VCaP (cell line): ENCODE results near the gene OPRD1.
"Not testable (repeated sequence)": the region's sequence is repeated elsewhere in the genome, so short reads cannot be mapped to it uniquely, and the experiment has no call there.

Experiments
- H3K27ac ChIP-seq: fragments of 450-650 bp; 2 replicates; pipeline ENCODE4 v1.5.1; 2017
- TF ChIP-seq, protein P1 (sequence below): fragments of 450-650 bp; conservative IDR thresholded peaks from 2 replicates; pipeline ENCODE4 v1.5.1; 2017; ENCODE audit warnings: mild to moderate bottlenecking, moderate library complexity

Gene OPRD1

GRCh38 chr1:28864695-28865094, 52.7 kb downstream of the OPRD1 start:
- TF ChIP-seq, protein P1, sequence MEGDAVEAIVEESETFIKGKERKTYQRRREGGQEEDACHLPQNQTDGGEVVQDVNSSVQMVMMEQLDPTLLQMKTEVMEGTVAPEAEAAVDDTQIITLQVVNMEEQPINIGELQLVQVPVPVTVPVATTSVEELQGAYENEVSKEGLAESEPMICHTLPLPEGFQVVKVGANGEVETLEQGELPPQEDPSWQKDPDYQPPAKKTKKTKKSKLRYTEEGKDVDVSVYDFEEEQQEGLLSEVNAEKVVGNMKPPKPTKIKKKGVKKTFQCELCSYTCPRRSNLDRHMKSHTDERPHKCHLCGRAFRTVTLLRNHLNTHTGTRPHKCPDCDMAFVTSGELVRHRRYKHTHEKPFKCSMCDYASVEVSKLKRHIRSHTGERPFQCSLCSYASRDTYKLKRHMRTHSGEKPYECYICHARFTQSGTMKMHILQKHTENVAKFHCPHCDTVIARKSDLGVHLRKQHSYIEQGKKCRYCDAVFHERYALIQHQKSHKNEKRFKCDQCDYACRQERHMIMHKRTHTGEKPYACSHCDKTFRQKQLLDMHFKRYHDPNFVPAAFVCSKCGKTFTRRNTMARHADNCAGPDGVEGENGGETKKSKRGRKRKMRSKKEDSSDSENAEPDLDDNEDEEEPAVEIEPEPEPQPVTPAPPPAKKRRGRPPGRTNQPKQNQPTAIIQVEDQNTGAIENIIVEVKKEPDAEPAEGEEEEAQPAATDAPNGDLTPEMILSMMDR, result no peak
- no peak overlapping the region for H3K27ac ChIP-seq

DNA sequence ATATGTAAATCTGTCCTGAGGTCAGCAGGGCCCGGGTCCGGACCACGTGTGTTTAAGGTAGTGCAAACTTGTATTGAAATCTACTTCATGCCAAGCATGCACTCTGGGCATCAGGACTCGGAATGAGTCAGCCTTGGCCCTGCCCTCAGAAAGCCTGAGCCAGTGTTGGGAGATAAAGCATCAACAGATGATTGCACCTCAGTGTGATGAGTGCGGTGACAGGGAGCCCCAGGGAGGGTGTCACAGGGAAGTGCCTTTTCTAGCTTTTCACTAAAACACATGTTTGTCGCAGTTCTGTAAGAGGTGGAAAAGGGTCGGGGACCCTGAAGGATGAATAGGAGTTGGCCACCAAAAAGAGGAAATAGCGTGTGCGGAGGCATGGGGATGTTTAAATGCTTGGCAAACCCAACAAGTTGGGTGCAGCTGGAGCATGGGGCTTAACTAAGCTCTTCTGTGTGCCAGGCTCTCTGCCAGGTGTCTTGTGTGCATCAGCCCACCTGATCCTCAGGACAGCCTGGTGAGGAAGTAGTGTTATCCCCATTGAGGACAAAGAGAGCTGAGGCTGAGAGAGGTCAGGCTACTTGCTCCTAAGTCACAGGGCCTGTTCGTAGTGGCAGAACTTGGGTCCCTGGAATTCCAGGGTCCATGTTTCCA, 54.2 kb downstream of the OPRD1 start:
- no peak overlapping the region for H3K27ac ChIP-seq
- TF ChIP-seq, protein P1, result no peak

DNA sequence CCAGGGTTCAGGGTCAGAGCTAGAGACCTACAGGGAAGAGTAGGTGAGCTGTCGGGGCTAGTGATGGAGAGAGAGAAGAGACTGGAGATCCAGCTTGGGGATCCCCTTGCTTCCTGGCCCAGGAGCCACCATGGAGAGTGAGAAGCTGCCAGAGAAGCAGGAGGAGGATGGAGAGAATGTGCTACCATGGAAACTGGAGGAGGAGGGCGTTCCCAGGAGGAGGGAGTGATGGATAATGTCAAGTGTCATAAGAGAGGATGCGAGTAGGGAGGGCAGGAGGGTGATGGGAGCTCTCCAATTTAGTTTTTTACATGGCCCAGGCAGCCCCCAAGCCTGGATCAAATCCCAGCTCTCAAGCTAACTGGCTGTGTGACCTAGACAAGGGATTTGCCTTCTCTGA, 55.9 kb downstream of the OPRD1 start:
- H3K27ac ChIP-seq, result no peak overlapping the region
- TF ChIP-seq, protein P1, result no peak

DNA sequence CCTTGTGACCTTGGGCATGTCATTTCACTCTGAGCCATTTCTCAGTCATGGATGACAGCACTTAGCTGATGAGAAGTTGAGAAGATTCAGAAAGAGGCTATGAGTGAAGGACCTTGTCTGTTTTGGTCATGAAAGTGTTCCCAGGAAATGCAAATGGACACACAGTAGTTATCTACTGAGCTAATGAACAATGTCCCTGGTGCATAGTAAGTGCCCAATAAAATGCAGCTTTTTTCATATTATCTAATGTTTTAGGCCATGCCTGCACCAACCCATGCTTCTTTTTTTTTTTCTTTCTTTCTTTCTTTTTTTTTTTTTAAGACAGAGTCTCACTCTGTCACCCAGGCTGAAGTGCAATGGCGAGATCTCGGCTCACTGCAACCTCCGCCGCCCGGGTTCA, 58.0 kb downstream of the OPRD1 start:
- H3K27ac ChIP-seq, result no peak overlapping the region
- TF ChIP-seq, protein P1, result no peak

DNA sequence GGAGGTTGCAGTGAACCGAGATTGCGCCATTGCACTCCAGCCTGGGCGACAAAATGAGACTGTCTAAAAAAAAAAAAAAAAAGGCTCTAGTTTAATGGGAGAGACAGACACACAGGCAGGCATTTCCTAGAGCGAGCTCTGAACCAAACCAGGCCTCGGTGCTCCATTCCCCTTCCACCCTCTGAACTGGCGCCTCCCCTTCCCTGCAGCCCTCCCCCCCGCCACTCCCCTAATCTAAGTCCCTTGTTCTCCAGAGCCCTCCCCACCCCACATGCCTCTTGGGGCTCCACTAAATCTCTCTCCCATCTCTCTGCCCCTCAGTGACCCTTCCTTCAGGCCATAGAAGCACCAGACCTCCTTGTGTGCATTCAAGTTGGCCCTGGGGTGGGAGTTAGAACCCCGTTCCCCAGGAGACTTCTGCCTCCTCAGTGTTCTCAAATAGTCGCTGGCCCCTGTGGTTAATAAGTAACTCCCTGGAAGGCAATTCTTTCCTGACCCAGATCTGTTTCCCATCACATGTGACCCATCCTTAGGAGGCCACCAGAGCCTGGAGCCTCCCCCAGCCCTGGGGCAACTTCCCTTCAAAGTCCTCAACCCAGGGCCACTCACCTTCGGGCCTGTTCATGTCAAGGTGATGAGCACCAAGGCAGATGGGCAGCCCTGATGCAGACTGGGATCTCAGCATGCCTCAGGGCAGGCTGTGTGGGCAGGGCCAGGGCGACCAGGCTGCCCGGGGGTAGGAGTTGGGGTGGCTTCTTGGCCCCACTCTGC, 59.8 kb downstream of the OPRD1 start:
- no peak overlapping the region for H3K27ac ChIP-seq
- TF ChIP-seq, protein P1, result no peak

- H3K27ac ChIP-seq, result not testable (repeated sequence)
Measured at GRCh38 chr1:28875134-28875533, 63.2 kb downstream of the OPRD1 start.

DNA sequence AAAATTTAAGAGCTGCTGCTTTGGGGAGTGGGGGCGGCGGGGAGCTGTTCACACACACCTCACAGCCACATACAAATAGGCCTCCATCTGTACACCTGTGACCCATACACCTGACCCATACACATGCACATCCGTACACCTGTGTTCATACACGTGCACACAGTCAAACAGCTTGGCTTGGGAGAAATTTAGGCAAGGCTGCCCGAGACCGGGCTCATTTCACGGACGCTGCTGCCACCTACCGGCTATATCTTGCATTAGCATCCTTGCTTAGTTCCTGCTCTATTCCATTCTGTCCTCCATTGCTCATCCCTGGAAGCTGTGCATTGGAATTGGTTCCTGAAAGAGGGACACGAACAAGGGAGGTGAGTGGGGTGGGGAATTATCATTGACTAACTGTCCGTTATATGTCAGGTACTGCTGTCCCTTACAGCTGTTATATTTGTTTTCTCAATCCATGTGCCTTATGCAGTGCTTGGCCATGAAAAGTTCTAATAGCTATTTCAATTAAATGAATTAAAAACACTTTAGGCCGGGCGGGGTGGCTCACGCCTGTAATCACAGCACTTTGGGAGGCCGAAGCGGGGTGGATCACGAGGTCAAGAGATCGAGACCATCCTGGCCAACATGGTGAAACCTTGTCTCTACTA, 65.3 kb downstream of the OPRD1 start:
- TF ChIP-seq, protein P1, result peak; percentile 88

More for the DNA sequence above, 65.3 kb downstream of the OPRD1 start:
- H3K27ac ChIP-seq, result no peak overlapping the region
